B cell (primary cell): ENCODE results near the gene STXBP1. TPM values are rescaled to one million over a fixed set of nuclear protein-coding genes. Genes with fewer than 3 reads are reported as not detected.

Experiments used
- ATAC-seq: fragments of 200-7000 bp; cut with Tn5 transposase; one replicate; pipeline ENCODE4 v1.10.0; 2021; ENCODE audit warnings: low read depth, mild to moderate bottlenecking, moderate number of reproducible peaks, moderate library complexity
- CTCF ChIA-PET: fragments of 350-600 bp; sonication (Branson Sonifier 250); formaldehyde crosslinking; loops from one replicate; lab custom pipeline; 2021; ENCODE audit warnings: antibody characterized with exemption, inconsistent platforms; lab: Charles Lee
- POLR2A ChIA-PET: fragments of 350-600 bp; sonication (Branson Sonifier 250); formaldehyde crosslinking; loops from one replicate; lab custom pipeline; 2021; ENCODE audit warnings: antibody characterized with exemption; lab: Charles Lee
- DNase-seq: peaks from one replicate; pipeline ENCODE4 v3.0.0; 2013
- H2AFZ ChIP-seq: 2 replicates; pipeline ENCODE4 v1.6.1; 2012; ENCODE audit warnings: mild to moderate bottlenecking, low read depth, low read length; ENCODE audit not compliant: insufficient read depth, poor library complexity, severe bottlenecking
- H3K27ac ChIP-seq, 2 donors: 1 replicate in 1 of 2; 2 replicates in 1 of 2; pipeline ENCODE4 v1.5.1; 2012 to 2013; ENCODE audit warnings: low read length in 2 of 2, mild to moderate bottlenecking in 2 of 2, moderate library complexity in 1 of 2
- H3K27me3 ChIP-seq, 4 experiments: fragments of 200-600 bp in 1 of 4; sonication (generic) in 1 of 4; replicated peaks in 1 of 4; 1 replicate in 2 of 4; 2 replicates in 2 of 4; pipeline versions ENCODE4 v1.6.1 to v1.7.0; 2013 to 2016; ENCODE audit warnings: low read length in 3 of 4, mild to moderate bottlenecking in 2 of 4, mixed read lengths in 1 of 4, moderate library complexity in 1 of 4; ENCODE audit not compliant: insufficient read depth in 4 of 4, control insufficient read depth in 3 of 4; ENCODE audit errors: control extremely low read depth in 1 of 4
- H3K36me3 ChIP-seq, 2 experiments: replicated peaks in 1 of 2; 1 replicate in 1 of 2; 2 replicates in 1 of 2; pipeline versions ENCODE4 v1.6.1 to v1.7.1; 2013; ENCODE audit warnings: low read length in 1 of 2; ENCODE audit not compliant: insufficient read depth in 2 of 2, control insufficient read depth in 1 of 2; ENCODE audit errors: control extremely low read depth in 1 of 2, extremely low read depth in 1 of 2
- H3K4me1 ChIP-seq, 2 donors: fragments of 200-600 bp in 1 of 2; sonication (generic) in 1 of 2; 1 replicate in 1 of 2; 2 replicates in 1 of 2; pipeline versions ENCODE4 v1.5.1 to v1.6.1; 2013 to 2017; ENCODE audit warnings: low read length in 2 of 2; ENCODE audit not compliant: control insufficient read depth in 2 of 2, insufficient read depth in 2 of 2
- H3K4me2 ChIP-seq: replicated peaks from 2 replicates; pipeline ENCODE3; 2012; ENCODE audit warnings: mild to moderate bottlenecking, low read depth, low read length; ENCODE audit not compliant: poor library complexity, severe bottlenecking
- H3K4me3 ChIP-seq, 5 experiments: fragments of 200-600 bp in 1 of 5; sonication (generic) in 1 of 5; 1 replicate in 3 of 5; 2 replicates in 2 of 5; pipeline versions ENCODE4 v1.5.1 to v1.7.0; 2011 to 2016; ENCODE audit warnings: low read length in 4 of 5, mild to moderate bottlenecking in 4 of 5, low read depth in 2 of 5, control low read depth in 1 of 5, moderate library complexity in 1 of 5; ENCODE audit not compliant: insufficient read depth in 1 of 5; ENCODE audit errors: control extremely low read depth in 1 of 5, extremely low read depth in 1 of 5
- H3K79me2 ChIP-seq: fragments of 200-600 bp; sonication (generic); one replicate; pipeline ENCODE4 v1.6.0; 2016; ENCODE audit warnings: low read length; ENCODE audit not compliant: control insufficient read depth, insufficient read depth
- H3K9ac ChIP-seq: fragments of 200-600 bp; sonication (generic); 2 replicates; pipeline ENCODE4 v1.6.1; 2017; ENCODE audit warnings: mild to moderate bottlenecking, low read length, moderate library complexity
- H3K9me3 ChIP-seq, 3 donors: one replicate each; pipeline versions ENCODE4 v1.6.1 to v1.7.1; 2013; ENCODE audit warnings: low read length in 2 of 3; ENCODE audit not compliant: control insufficient read depth in 2 of 3, insufficient read depth in 1 of 3; ENCODE audit errors: control extremely low read depth in 1 of 3
- H4K20me1 ChIP-seq: 2 replicates; pipeline ENCODE4 v1.6.0; 2012; ENCODE audit warnings: mild to moderate bottlenecking, low read length; ENCODE audit not compliant: insufficient read depth, control insufficient read depth, poor library complexity, severe bottlenecking
- H3K27ac Mint-ChIP-seq: one replicate; pipeline ENCODE4 v1.8.0; 2021; ENCODE audit warnings: mixed read lengths
- H3K27me3 Mint-ChIP-seq: one replicate; pipeline ENCODE4 v1.8.0; 2021; ENCODE audit warnings: mixed read lengths
- H3K4me1 Mint-ChIP-seq: one replicate; pipeline ENCODE4 v1.8.0; 2021; ENCODE audit warnings: mixed read lengths
- H3K4me3 Mint-ChIP-seq: one replicate; pipeline ENCODE4 v1.8.0; 2021; ENCODE audit warnings: mixed read lengths
- H3K9me3 Mint-ChIP-seq: one replicate; pipeline ENCODE4 v1.8.0; 2022; ENCODE audit warnings: mixed read lengths; ENCODE audit not compliant: insufficient read depth
- EZH2 ChIP-seq: IDR thresholded peaks from 2 replicates; pipeline ENCODE4 v1.6.1; 2012; ENCODE audit warnings: borderline replicate concordance, low read depth, mild to moderate bottlenecking, moderate library complexity, low read length; ENCODE audit not compliant: insufficient read depth, poor library complexity, severe bottlenecking
- WGBS: methylation state at CpG from one replicate; pipeline ENCODE4 v1.1.5; 2013; ENCODE audit warnings: missing lambda C conversion rate; ENCODE audit not compliant: insufficient coverage; 5-methylcytosine and 5-hydroxymethylcytosine counted together
- intact Hi-C: fragments of 100-400 bp; cut with micrococcal nuclease; formaldehyde crosslinking; loops from one replicate; pipeline ENCODE4 v1.10.0; 2022
- polyA plus RNA-seq: library from polyadenylated mRNA; depleted of rRNA; stranded (reverse); fragments of >200 nt; gene quantifications from 2 replicates; pipeline ENCODE4 v1.2.3, GENCODE V29; 2012
- total RNA-seq, 2 donors: library from RNA; stranded (reverse); fragments of 120-200 nt in 1 of 2; gene quantifications; 1 replicate in 1 of 2; 2 replicates in 1 of 2; pipeline versions ENCODE4 v1.2.3 to v1.2.4, GENCODE V29; 2013 to 2022
- TF ChIP-seq, protein P1 (sequence below): fragments of 200-600 bp; IDR thresholded peaks from one replicate; pipeline ENCODE4 v1.8.0; 2022; ENCODE audit warnings: antibody characterized with exemption, mild to moderate bottlenecking

Gene STXBP1
- total and polyA plus RNA-seq, 2 donors (not counting 1 experiment from before 2014, with no cell fraction given) = 0.62 TPM; not detected in 1

DNA sequence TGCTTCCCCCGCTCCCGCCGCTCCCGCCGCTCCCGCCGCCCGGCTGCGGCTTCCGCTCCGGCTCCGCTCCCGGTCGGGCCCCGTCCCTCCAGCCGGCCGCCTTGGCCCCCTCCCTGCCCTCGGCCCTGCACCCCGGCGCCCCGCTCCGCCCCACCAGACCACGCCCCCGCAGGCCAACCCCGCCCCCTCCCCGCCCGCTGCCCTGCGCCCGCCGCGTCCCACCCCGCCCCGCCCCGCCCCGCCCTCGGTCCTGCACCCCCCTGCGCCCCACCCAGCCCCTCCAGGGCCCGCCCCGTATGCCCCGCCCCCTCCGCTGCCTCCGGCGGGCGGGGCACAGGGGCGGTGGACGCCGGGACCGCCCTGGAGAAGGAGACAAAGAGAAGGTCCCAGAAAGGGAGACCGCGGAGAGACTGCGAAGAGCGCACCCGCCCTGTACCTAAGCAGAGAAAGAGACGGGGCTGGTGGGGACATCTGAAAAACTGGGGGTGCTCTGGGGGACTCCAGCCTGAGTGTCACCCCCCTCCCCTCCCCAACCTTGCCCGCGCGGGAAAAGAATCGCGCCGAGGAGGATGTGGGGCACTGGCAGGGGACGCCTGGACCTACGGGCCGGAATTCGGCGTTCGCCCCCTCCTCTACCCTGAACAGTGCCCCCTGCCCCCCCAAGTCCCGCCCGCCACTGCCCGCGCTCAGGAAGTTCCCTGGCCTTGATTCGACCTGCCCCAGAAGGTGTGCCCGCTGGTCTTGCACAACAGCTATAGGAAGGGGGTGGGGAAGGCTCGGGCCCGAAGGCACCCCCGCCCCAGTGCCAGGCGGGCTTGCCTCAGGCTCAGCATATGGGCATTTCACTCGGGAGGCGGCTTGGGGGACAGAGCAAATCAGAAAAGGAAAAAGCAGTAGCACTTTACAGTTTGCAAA lies 42.8 kb upstream of the STXBP1 start:
- CTCF ChIA-PET = no interaction called here
- ATAC-seq (peak; percentile 92), DNase-seq (peak; percentile 80)
- Histone ChIP-seq H3K4me1 (peaks cover 18 to 24% of the 10 kb centered on the region in 2 donors), H3K36me3 (no peaks in the 10 kb centered on the region), H3K9ac (peak overlapping the region; percentile 76), H2AFZ (peak overlapping the region; percentile 77), H3K27ac (no peak overlapping the region), H3K27me3 (peaks cover 0 to 7% (median 0%) of the 10 kb centered on the region in 4 experiments), H3K9me3 (peaks cover 0 to 3% (median 0%) of the 10 kb centered on the region in 3 donors), H4K20me1 (no peaks in the 10 kb centered on the region), H3K4me3 (peak overlapping the region in 4 of 5 experiments; percentile 53 to 72 (median 65)), H3K4me2 (peak overlapping the region; percentile 98), H3K79me2 (no peaks in the 10 kb centered on the region)
- Mint-ChIP-seq H3K9me3 (no peaks in the 10 kb centered on the region), H3K4me3 (peak overlapping the region; percentile 93), H3K4me1 (peaks cover 14% of the 10 kb centered on the region), H3K27ac (peak overlapping the region; percentile 81), H3K27me3 (no peaks in the 10 kb centered on the region)
- intact Hi-C loops = loop anchor here (1.0 to 5.0 kb wide), 6 partner anchors 43 to 348 kb away; partner anchors contain the start of genes PTRH1, SH2D3C, ST6GALNAC4 and STXBP1
- POLR2A ChIA-PET = interaction anchor here (0.6 to 1.0 kb wide), 5 partner anchors 13 to 651 kb away, joined by 3 to 5 read pairs (median 3); partner anchors contain the start of genes LRSAM1 and RPL12
- TF ChIP-seq, protein P1, sequence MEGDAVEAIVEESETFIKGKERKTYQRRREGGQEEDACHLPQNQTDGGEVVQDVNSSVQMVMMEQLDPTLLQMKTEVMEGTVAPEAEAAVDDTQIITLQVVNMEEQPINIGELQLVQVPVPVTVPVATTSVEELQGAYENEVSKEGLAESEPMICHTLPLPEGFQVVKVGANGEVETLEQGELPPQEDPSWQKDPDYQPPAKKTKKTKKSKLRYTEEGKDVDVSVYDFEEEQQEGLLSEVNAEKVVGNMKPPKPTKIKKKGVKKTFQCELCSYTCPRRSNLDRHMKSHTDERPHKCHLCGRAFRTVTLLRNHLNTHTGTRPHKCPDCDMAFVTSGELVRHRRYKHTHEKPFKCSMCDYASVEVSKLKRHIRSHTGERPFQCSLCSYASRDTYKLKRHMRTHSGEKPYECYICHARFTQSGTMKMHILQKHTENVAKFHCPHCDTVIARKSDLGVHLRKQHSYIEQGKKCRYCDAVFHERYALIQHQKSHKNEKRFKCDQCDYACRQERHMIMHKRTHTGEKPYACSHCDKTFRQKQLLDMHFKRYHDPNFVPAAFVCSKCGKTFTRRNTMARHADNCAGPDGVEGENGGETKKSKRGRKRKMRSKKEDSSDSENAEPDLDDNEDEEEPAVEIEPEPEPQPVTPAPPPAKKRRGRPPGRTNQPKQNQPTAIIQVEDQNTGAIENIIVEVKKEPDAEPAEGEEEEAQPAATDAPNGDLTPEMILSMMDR = no peak
- TF ChIP-seq EZH2 = no peak
- under 1% methylated on average over 37 of the region's 78 CpGs for WGBS
